ENCODE measurements around the gene HNRNPDL.

Gene HNRNPDL

DNA sequence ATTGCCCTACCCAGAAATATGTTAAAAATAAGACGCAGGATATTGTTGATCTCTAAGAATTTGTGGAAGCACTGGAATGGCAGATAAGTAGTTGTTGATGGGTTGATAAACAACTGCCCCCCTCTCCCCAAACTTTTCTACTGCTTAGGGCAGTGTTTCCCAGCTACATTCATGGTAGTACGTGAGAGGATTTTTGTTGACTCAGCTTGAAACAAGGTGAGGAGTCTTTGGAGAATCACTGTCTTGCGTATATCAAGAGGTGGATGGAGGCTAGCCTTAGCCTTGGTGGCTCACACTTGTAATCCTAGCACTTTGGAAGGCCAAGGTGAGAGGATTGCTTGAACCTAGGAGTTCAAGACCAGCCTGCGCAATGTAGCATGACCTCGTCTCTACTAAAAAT, 5.9 kb upstream of the HNRNPDL start:
- no peak for TF ChIP-seq POLR2AphosphoS5 (IDR thresholded peaks at IDR 0.05; ENCODE audit: low read depth)
- TF ChIP-seq SPI1 (IDR thresholded peaks at IDR 0.05; ENCODE audit: borderline replicate concordance, low read depth) = no peak
- TF ChIP-seq, protein P1, sequence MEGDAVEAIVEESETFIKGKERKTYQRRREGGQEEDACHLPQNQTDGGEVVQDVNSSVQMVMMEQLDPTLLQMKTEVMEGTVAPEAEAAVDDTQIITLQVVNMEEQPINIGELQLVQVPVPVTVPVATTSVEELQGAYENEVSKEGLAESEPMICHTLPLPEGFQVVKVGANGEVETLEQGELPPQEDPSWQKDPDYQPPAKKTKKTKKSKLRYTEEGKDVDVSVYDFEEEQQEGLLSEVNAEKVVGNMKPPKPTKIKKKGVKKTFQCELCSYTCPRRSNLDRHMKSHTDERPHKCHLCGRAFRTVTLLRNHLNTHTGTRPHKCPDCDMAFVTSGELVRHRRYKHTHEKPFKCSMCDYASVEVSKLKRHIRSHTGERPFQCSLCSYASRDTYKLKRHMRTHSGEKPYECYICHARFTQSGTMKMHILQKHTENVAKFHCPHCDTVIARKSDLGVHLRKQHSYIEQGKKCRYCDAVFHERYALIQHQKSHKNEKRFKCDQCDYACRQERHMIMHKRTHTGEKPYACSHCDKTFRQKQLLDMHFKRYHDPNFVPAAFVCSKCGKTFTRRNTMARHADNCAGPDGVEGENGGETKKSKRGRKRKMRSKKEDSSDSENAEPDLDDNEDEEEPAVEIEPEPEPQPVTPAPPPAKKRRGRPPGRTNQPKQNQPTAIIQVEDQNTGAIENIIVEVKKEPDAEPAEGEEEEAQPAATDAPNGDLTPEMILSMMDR (IDR thresholded peaks at IDR 0.05; ENCODE audit: insufficient read depth, low read length) = no peak
- TF ChIP-seq GABPA (IDR thresholded peaks at IDR 0.05; ENCODE audit: low read depth) = no peak
- TF ChIP-seq, protein P2, sequence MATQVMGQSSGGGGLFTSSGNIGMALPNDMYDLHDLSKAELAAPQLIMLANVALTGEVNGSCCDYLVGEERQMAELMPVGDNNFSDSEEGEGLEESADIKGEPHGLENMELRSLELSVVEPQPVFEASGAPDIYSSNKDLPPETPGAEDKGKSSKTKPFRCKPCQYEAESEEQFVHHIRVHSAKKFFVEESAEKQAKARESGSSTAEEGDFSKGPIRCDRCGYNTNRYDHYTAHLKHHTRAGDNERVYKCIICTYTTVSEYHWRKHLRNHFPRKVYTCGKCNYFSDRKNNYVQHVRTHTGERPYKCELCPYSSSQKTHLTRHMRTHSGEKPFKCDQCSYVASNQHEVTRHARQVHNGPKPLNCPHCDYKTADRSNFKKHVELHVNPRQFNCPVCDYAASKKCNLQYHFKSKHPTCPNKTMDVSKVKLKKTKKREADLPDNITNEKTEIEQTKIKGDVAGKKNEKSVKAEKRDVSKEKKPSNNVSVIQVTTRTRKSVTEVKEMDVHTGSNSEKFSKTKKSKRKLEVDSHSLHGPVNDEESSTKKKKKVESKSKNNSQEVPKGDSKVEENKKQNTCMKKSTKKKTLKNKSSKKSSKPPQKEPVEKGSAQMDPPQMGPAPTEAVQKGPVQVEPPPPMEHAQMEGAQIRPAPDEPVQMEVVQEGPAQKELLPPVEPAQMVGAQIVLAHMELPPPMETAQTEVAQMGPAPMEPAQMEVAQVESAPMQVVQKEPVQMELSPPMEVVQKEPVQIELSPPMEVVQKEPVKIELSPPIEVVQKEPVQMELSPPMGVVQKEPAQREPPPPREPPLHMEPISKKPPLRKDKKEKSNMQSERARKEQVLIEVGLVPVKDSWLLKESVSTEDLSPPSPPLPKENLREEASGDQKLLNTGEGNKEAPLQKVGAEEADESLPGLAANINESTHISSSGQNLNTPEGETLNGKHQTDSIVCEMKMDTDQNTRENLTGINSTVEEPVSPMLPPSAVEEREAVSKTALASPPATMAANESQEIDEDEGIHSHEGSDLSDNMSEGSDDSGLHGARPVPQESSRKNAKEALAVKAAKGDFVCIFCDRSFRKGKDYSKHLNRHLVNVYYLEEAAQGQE (IDR thresholded peaks at IDR 0.05; ENCODE audit: insufficient replicate concordance, low read depth) = no peak
- H3K4me3 ChIP-seq (replicated peaks; ENCODE audit: insufficient read depth, low read length) = no peak overlapping the region
- no peak overlapping the region for H3K27ac ChIP-seq (replicated peaks)
- no peaks in the 10 kb centered on the region for H3K27me3 ChIP-seq (ENCODE audit: insufficient read depth, poor library complexity, severe bottlenecking)
- DNase-seq (ENCODE audit: low read depth in 1 of 2, low spot score in 1 of 2) = no peak

DNA sequence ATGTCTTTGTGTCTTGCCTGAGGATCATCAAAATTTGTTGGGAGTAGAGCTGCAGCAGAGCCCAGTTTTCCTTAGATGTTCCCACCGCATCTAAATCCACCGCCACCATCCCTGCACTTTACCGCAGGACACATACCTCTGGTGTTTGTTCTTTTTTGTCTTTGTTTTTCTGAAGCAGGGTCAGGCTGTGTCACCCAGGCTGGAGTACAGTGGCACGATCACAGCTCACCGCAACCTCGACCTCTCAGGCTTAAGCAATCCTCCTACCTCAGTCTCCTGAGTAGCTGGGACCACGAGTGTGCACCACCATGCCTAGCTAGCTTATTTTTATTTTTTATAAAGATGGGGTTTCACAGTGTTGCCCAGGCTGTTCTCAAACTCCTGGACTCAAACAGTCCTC, 4.7 kb upstream of the HNRNPDL start:
- no peak for DNase-seq (ENCODE audit: low read depth in 1 of 2, low spot score in 1 of 2)
- no peaks in the 10 kb centered on the region for H3K27me3 ChIP-seq (ENCODE audit: insufficient read depth, poor library complexity, severe bottlenecking)
- TF ChIP-seq POLR2AphosphoS5 (IDR thresholded peaks at IDR 0.05; ENCODE audit: low read depth) (no peak), SPI1 (IDR thresholded peaks at IDR 0.05; ENCODE audit: borderline replicate concordance, low read depth) (no peak), GABPA (IDR thresholded peaks at IDR 0.05; ENCODE audit: low read depth) (no peak)
- TF ChIP-seq, protein P2 (IDR thresholded peaks at IDR 0.05; ENCODE audit: insufficient replicate concordance, low read depth) = no peak
- TF ChIP-seq, protein P1 (IDR thresholded peaks at IDR 0.05; ENCODE audit: insufficient read depth, low read length) = no peak
- H3K27ac ChIP-seq (replicated peaks) = no peak overlapping the region
- H3K4me3 ChIP-seq (replicated peaks; ENCODE audit: insufficient read depth, low read length) = no peak overlapping the region

DNA sequence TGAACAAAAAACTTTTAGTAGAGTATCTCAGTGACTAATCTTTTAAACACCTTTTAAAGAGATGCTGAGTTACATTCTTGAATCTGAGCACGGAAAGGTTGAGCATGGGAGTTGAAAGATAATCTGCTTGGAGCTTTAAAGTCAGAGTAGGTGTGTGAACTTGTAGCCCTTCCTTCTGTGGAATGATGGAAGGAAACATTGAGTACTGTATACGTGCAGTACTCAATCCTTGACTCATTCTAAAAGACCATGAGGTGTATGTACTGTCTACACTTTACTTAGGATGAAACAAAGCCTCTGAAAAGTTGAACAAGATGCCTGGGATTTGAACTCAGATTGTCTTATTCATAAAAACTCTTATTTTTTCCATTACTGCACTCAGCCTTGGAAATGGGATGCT, 3.5 kb upstream of the HNRNPDL start:
- no peak for DNase-seq (ENCODE audit: low read depth in 1 of 2, low spot score in 1 of 2)
- TF ChIP-seq GABPA (IDR thresholded peaks at IDR 0.05; ENCODE audit: low read depth) (no peak), SPI1 (IDR thresholded peaks at IDR 0.05; ENCODE audit: borderline replicate concordance, low read depth) (no peak), POLR2AphosphoS5 (IDR thresholded peaks at IDR 0.05; ENCODE audit: low read depth) (no peak)
- TF ChIP-seq, protein P2 (IDR thresholded peaks at IDR 0.05; ENCODE audit: insufficient replicate concordance, low read depth) = no peak
- TF ChIP-seq, protein P1 (IDR thresholded peaks at IDR 0.05; ENCODE audit: insufficient read depth, low read length) = no peak
- H3K4me3 ChIP-seq (replicated peaks; ENCODE audit: insufficient read depth, low read length) = no peak overlapping the region
- no peaks in the 10 kb centered on the region for H3K27me3 ChIP-seq (ENCODE audit: insufficient read depth, poor library complexity, severe bottlenecking)
- H3K27ac ChIP-seq (replicated peaks) = no peak overlapping the region

All from HL-60 (cell line).